OCI-LY1 (cell line): ENCODE measurements around the gene MGA.

Experiments used
- EZH2 ChIP-seq: fragments of 200-600 bp; sonication (generic), shearing (Covaris generic); IDR thresholded peaks from 2 replicates; pipeline ENCODE4 v1.8.0; 2017; ENCODE audit warnings: borderline replicate concordance, mixed run types, mild to moderate bottlenecking, antibody characterized with exemption, low read length, moderate library complexity, mixed read lengths
- TF ChIP-seq, protein P1 (sequence below): fragments of 200-600 bp; sonication (generic), shearing (Covaris generic); IDR thresholded peaks from 2 replicates; pipeline ENCODE4 v1.5.1; 2017; ENCODE audit warnings: mild to moderate bottlenecking, antibody characterized with exemption, low read length, moderate library complexity, mixed read lengths

DNA sequence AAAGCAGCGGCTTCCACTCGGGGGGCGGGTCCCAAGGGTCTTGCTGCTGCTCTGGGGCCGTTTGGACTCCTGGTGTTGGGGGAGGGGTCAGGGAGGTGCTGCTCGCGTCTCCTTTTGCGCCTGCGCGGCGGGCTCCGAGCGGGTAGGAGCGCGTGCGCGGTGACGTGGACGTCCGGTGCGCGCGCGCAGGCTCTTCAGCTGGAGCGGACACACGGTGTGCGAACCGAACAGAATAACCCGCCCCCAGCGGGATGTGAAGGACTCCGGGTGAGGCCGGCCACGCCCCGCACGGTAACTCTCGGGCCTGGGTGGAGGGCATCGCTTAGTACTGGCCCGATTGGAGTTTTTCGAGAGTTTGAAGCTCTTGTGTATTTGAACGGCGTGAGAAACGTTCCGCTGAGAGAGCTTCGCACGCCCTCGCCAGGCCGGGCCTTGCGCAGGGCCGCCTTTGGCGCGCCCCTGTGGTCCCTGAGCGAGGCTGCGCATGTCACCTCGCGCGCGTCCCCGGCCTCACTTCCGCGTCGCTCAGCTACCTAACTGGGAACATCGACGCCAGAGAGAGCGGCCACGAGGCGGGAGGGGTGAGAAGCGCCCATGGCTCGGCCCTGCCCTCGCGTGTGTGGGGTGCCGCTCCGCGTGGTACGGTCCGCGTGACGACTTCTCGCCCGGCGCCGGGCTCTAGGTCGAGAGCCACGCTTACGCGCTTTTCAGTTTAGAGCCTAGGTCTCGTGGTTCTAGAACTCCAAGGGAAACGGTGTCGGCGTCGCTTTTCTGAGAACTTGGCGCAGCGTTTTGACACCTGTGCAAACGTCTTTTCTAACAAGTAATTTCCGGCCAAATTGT, at the start of gene MGA:
- TF ChIP-seq, protein P1, sequence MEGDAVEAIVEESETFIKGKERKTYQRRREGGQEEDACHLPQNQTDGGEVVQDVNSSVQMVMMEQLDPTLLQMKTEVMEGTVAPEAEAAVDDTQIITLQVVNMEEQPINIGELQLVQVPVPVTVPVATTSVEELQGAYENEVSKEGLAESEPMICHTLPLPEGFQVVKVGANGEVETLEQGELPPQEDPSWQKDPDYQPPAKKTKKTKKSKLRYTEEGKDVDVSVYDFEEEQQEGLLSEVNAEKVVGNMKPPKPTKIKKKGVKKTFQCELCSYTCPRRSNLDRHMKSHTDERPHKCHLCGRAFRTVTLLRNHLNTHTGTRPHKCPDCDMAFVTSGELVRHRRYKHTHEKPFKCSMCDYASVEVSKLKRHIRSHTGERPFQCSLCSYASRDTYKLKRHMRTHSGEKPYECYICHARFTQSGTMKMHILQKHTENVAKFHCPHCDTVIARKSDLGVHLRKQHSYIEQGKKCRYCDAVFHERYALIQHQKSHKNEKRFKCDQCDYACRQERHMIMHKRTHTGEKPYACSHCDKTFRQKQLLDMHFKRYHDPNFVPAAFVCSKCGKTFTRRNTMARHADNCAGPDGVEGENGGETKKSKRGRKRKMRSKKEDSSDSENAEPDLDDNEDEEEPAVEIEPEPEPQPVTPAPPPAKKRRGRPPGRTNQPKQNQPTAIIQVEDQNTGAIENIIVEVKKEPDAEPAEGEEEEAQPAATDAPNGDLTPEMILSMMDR = peak; percentile 27; the same call in 1 of the 2 replicates
- no peak for TF ChIP-seq EZH2
